HEK293 (cell line): Measurements from ENCODE around the gene ABHD10.

ENCODE experiments used
- AEBP2 ChIP-seq: fragments of 450-650 bp; formaldehyde crosslinking; IDR thresholded peaks from 2 replicates; pipeline ENCODE4 v1.5.1; 2016; ENCODE audit warnings: missing biosample characterization, missing genetic modification characterization, borderline replicate concordance
- CTCF ChIP-seq: fragments of 450-650 bp; formaldehyde crosslinking; IDR thresholded peaks from 2 replicates; pipeline ENCODE4 v1.5.1; 2016; ENCODE audit warnings: missing biosample characterization, missing genetic modification characterization
- HIC1 ChIP-seq: fragments of 450-650 bp; formaldehyde crosslinking; IDR thresholded peaks from 2 replicates; pipeline ENCODE4 v1.5.1; 2016; ENCODE audit warnings: missing biosample characterization, missing genetic modification characterization
- PRDM1 ChIP-seq: fragments of 450-650 bp; formaldehyde crosslinking; IDR thresholded peaks from 2 replicates; pipeline ENCODE4; 2016; ENCODE audit warnings: missing biosample characterization, missing genetic modification characterization
- SCRT1 ChIP-seq: fragments of 450-650 bp; formaldehyde crosslinking; IDR thresholded peaks from 2 replicates; pipeline ENCODE4 v1.5.1; 2016; ENCODE audit warnings: missing biosample characterization, missing genetic modification characterization, borderline replicate concordance
- SCRT2 ChIP-seq: fragments of 450-650 bp; formaldehyde crosslinking; IDR thresholded peaks from 2 replicates; pipeline ENCODE4 v1.5.1; 2016; ENCODE audit warnings: missing biosample characterization, missing genetic modification characterization
- YY1 ChIP-seq: fragments of 450-650 bp; formaldehyde crosslinking; IDR thresholded peaks from 2 replicates; pipeline ENCODE4 v1.5.1; 2018; ENCODE audit warnings: missing biosample characterization, missing genetic modification characterization
- ZBTB1 ChIP-seq: fragments of 450-650 bp; formaldehyde crosslinking; IDR thresholded peaks from 2 replicates; pipeline ENCODE4 v1.5.1; 2016; ENCODE audit warnings: missing biosample characterization, missing genetic modification characterization
- ZBTB48 ChIP-seq: fragments of 450-650 bp; formaldehyde crosslinking; IDR thresholded peaks from 2 replicates; pipeline ENCODE4 v1.5.1; 2016; ENCODE audit warnings: missing biosample characterization, missing genetic modification characterization
- ZFP41 ChIP-seq: fragments of 450-650 bp; formaldehyde crosslinking; IDR thresholded peaks from 2 replicates; pipeline ENCODE4 v1.5.1; 2016; ENCODE audit warnings: missing biosample characterization, missing genetic modification characterization, borderline replicate concordance
- ZNF133 ChIP-seq: fragments of 450-650 bp; formaldehyde crosslinking; IDR thresholded peaks from 2 replicates; pipeline ENCODE4 v1.5.1; 2016; ENCODE audit warnings: missing biosample characterization, missing genetic modification characterization
- ZNF140 ChIP-seq: fragments of 450-650 bp; formaldehyde crosslinking; IDR thresholded peaks from 2 replicates; pipeline ENCODE4 v1.5.1; 2016; ENCODE audit warnings: missing biosample characterization, missing genetic modification characterization
- ZNF148 ChIP-seq: fragments of 450-650 bp; formaldehyde crosslinking; IDR thresholded peaks from 2 replicates; pipeline ENCODE4 v1.5.0; 2017; ENCODE audit warnings: missing biosample characterization, missing genetic modification characterization, borderline replicate concordance
- ZNF169 ChIP-seq: fragments of 450-650 bp; formaldehyde crosslinking; IDR thresholded peaks from 2 replicates; pipeline ENCODE4 v1.5.1; 2016; ENCODE audit warnings: missing biosample characterization, missing genetic modification characterization
- ZNF184 ChIP-seq: fragments of 450-650 bp; IDR thresholded peaks from 2 replicates; pipeline ENCODE4 v1.5.1; 2018; ENCODE audit warnings: missing biosample characterization, mild to moderate bottlenecking, missing genetic modification characterization
- ZNF19 ChIP-seq: fragments of 450-650 bp; formaldehyde crosslinking; IDR thresholded peaks from 2 replicates; pipeline ENCODE4; 2016; ENCODE audit warnings: missing biosample characterization, missing genetic modification characterization, low read depth
- ZNF2 ChIP-seq: fragments of 450-650 bp; formaldehyde crosslinking; IDR thresholded peaks from 2 replicates; pipeline ENCODE4 v1.5.1; 2016; ENCODE audit warnings: missing biosample characterization, missing genetic modification characterization
- ZNF24 ChIP-seq: fragments of 450-650 bp; formaldehyde crosslinking; IDR thresholded peaks from 2 replicates; pipeline ENCODE4 v1.5.1; 2016; ENCODE audit warnings: missing biosample characterization, missing genetic modification characterization
- ZNF274 ChIP-seq, 2 experiments: fragments of 200-500 bp in 1 of 2; fragments of 450-650 bp in 1 of 2; sonication (Bioruptor generic) in 1 of 2; formaldehyde crosslinking in 1 of 2; IDR thresholded peaks; 2 replicates each; pipeline versions ENCODE4 v1.5.1 to v1.6.1; 2014 to 2016; ENCODE audit warnings: borderline replicate concordance in 1 of 2, inconsistent platforms in 1 of 2, low read length in 1 of 2, missing biosample characterization in 1 of 2, missing genetic modification characterization in 1 of 2
- ZNF280C ChIP-seq: fragments of 450-650 bp; formaldehyde crosslinking; IDR thresholded peaks from 2 replicates; pipeline ENCODE4 v1.5.1; 2016; ENCODE audit warnings: missing biosample characterization, missing genetic modification characterization
- ZNF302 ChIP-seq: fragments of 450-650 bp; formaldehyde crosslinking; IDR thresholded peaks from 2 replicates; pipeline ENCODE4 v1.5.1; 2016; ENCODE audit warnings: missing biosample characterization, missing genetic modification characterization, low read depth
- ZNF37A ChIP-seq: fragments of 450-650 bp; IDR thresholded peaks from 2 replicates; pipeline ENCODE4 v1.5.1; 2018; ENCODE audit warnings: missing biosample characterization, missing genetic modification characterization
- ZNF449 ChIP-seq: fragments of 450-650 bp; formaldehyde crosslinking; IDR thresholded peaks from 2 replicates; pipeline ENCODE4 v1.5.1; 2017; ENCODE audit warnings: missing biosample characterization, mild to moderate bottlenecking, missing genetic modification characterization, moderate library complexity
- ZNF654 ChIP-seq: fragments of 450-650 bp; formaldehyde crosslinking; IDR thresholded peaks from 2 replicates; pipeline ENCODE4 v1.5.1; 2016; ENCODE audit warnings: low read depth, missing biosample characterization, missing genetic modification characterization
- ZNF660 ChIP-seq: fragments of 450-650 bp; IDR thresholded peaks from 2 replicates; pipeline ENCODE4 v1.5.1; 2018; ENCODE audit warnings: missing biosample characterization, mild to moderate bottlenecking, missing genetic modification characterization
- ZNF670 ChIP-seq: fragments of 450-650 bp; formaldehyde crosslinking; IDR thresholded peaks from 2 replicates; pipeline ENCODE4 v1.5.1; 2016; ENCODE audit warnings: missing biosample characterization, missing genetic modification characterization, low read depth
- ZNF830 ChIP-seq: fragments of 450-650 bp; IDR thresholded peaks from 2 replicates; pipeline ENCODE4 v1.5.0; 2018; ENCODE audit warnings: missing biosample characterization, missing genetic modification characterization, low read depth, mild to moderate bottlenecking, moderate library complexity
- ZXDB ChIP-seq: fragments of 450-650 bp; formaldehyde crosslinking; IDR thresholded peaks from 2 replicates; pipeline ENCODE4 v1.5.1; 2016; ENCODE audit warnings: missing biosample characterization, missing genetic modification characterization

ABHD10 gene

GRCh38 chr3:111967651-111968274, 11.1 kb upstream of the ABHD10 start (continued):
- TF ChIP-seq ZNF140 (tag by site-specific recombination): no peak
- no peak for TF ChIP-seq ZNF24 (tag by site-specific recombination)
- TF ChIP-seq ZNF830 (tag by site-specific recombination): no peak
- no peak for TF ChIP-seq HIC1
- TF ChIP-seq ZNF169 (tag by site-specific recombination): no peak
- TF ChIP-seq ZNF660 (tag by site-specific recombination): no peak
- no peak for TF ChIP-seq ZBTB1
- no peak for TF ChIP-seq ZNF2
- no peak for TF ChIP-seq ZNF670 (tag by site-specific recombination)
- peak; percentile 38; the same call in 1 of the 2 replicates for TF ChIP-seq SCRT1 (tag by site-specific recombination)
- no peak for TF ChIP-seq ZNF280C (tag by site-specific recombination)
- no peak for TF ChIP-seq AEBP2 (tag by site-specific recombination)
- no peak for TF ChIP-seq ZNF148 (tag by site-specific recombination)
- no peak for TF ChIP-seq ZNF274 (IDR thresholded peaks at IDR 0.05; ENCODE audit: low read length)
- TF ChIP-seq ZNF274 (tag by site-specific recombination; IDR thresholded peaks at IDR 0.05; ENCODE audit: borderline replicate concordance): no peak
- peak; percentile 55; the same call in 1 of the 2 replicates for TF ChIP-seq CTCF (tag by site-specific recombination)
- TF ChIP-seq YY1 (tag by site-specific recombination): no peak
- TF ChIP-seq ZNF184 (tag by site-specific recombination): no peak
- no peak for TF ChIP-seq ZXDB (tag by site-specific recombination)
- TF ChIP-seq ZNF37A (tag by site-specific recombination): no peak
- TF ChIP-seq ZNF449 (tag by site-specific recombination): no peak
- TF ChIP-seq PRDM1 (tag by site-specific recombination): peak; percentile 37; the same call in 1 of the 2 replicates
- TF ChIP-seq ZNF19 (tag by site-specific recombination): no peak
- peak; percentile 72 for TF ChIP-seq ZNF654
- TF ChIP-seq ZBTB48 (tag by site-specific recombination): 0 out of 2 replicates have a peak, but pooled peaks have one; percentile 37
- TF ChIP-seq ZFP41: no peak
- no peak for TF ChIP-seq ZNF133 (tag by site-specific recombination)
- no peak for TF ChIP-seq ZNF302 (tag by site-specific recombination)
- peak; percentile 35; the same call in 1 of the 2 replicates for TF ChIP-seq SCRT2 (tag by site-specific recombination)
